Measurements from ENCODE around the gene SLC5A6.

SLC5A6 gene

DNA sequence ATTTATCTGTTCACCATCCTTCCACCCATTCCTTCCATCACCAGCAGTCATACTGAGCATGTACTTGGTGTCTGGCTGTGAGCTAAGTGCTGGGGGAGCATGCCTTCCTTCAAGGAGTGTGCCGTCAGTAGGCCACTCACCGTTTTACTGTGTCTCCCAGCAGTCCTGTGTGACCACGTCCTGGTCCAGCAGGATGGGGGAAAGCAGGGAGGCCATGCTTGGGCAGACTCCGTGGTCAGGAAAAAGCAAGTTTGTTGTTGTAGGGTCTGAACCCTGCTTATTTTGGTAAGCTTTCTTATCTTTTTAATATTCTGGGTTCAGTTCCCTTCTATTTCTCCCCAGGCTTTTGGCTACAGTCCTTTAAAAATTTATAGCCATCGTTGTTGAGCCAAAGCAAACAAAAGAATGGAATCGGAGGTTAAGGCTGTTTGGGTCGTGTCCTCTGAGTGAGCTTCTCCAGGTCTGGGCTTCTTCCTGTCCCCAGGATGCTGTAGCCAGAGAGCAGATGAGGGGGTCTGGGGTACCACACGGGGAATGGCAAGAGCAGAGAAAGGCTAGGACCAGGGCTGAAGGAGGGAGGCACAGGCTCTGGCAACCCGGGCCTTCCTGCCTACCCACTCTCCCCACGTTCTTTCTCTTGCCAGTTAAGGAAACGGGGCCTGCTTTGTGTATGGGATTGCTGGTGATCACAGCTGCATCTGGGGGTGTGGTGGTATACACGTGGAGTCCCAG, 37.3 kb upstream of the SLC5A6 start:
- no peak for TF ChIP-seq EZH2 (IDR thresholded peaks at IDR 0.05; ENCODE audit: borderline replicate concordance, low read length)
- TF ChIP-seq, protein P1, sequence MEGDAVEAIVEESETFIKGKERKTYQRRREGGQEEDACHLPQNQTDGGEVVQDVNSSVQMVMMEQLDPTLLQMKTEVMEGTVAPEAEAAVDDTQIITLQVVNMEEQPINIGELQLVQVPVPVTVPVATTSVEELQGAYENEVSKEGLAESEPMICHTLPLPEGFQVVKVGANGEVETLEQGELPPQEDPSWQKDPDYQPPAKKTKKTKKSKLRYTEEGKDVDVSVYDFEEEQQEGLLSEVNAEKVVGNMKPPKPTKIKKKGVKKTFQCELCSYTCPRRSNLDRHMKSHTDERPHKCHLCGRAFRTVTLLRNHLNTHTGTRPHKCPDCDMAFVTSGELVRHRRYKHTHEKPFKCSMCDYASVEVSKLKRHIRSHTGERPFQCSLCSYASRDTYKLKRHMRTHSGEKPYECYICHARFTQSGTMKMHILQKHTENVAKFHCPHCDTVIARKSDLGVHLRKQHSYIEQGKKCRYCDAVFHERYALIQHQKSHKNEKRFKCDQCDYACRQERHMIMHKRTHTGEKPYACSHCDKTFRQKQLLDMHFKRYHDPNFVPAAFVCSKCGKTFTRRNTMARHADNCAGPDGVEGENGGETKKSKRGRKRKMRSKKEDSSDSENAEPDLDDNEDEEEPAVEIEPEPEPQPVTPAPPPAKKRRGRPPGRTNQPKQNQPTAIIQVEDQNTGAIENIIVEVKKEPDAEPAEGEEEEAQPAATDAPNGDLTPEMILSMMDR (IDR thresholded peaks at IDR 0.05; ENCODE audit: low read length) = no peak
- H3K36me3 ChIP-seq (ENCODE audit: insufficient read depth, low read length) = peaks cover 10% of the 10 kb centered on the region
- H3F3A ChIP-seq (ENCODE audit: insufficient read depth, low read length) = no peaks in the 10 kb centered on the region; the same call in 1 of the 2 replicates
- no peak overlapping the region for H3K9ac ChIP-seq (ENCODE audit: low read length)
- no peak overlapping the region for H2AFZ ChIP-seq (ENCODE audit: low read length)
- peaks cover 10% of the 10 kb centered on the region for H3K4me1 ChIP-seq (ENCODE audit: insufficient read depth, low read length, severe bottlenecking)
- no peaks in the 10 kb centered on the region for H4K20me1 ChIP-seq (ENCODE audit: insufficient read depth, low read length)
- H3K4me2 ChIP-seq (ENCODE audit: low read length) = no peak overlapping the region
- H3K9me3 ChIP-seq (ENCODE audit: low read length) = no peaks in the 10 kb centered on the region
- no peaks in the 10 kb centered on the region for H3K79me2 ChIP-seq (ENCODE audit: insufficient read depth, low read length)
- no peaks in the 10 kb centered on the region for H3K9me2 ChIP-seq (ENCODE audit: low read depth, low read length)
- H3K4me3 ChIP-seq (ENCODE audit: low read depth, low read length, poor library complexity, severe bottlenecking) = no peak overlapping the region
- H3K27me3 ChIP-seq (ENCODE audit: insufficient read depth, low read length) = no peaks in the 10 kb centered on the region
- no peak overlapping the region for H3K27ac ChIP-seq (ENCODE audit: low read depth, low read length, poor library complexity, severe bottlenecking)

DNA sequence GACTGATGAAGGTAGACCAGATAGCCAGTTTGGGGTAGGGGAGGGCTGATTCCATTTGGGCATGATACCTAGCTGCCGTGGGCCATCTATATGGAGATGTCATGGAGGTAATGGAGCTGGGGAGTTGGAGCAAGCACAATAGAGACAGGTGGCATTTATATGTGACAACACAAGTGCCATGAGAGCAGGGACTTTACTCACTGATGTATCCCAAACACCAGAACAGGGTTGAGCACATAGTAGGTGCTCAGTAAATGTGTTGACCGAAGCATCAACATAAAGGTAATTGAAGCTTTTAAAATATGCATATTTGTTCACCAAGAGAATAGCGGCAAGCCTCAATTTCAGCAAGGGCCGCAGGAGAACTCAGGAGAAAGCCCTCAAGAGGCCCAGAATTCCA, 35.8 kb upstream of the SLC5A6 start:
- Histone ChIP-seq H3K9me2 (ENCODE audit: low read depth, low read length) (no peaks in the 10 kb centered on the region), H3K9me3 (ENCODE audit: low read length) (no peaks in the 10 kb centered on the region), H3K79me2 (ENCODE audit: insufficient read depth, low read length) (no peaks in the 10 kb centered on the region), H3F3A (ENCODE audit: insufficient read depth, low read length) (no peaks in the 10 kb centered on the region; the same call in 1 of the 2 replicates), H2AFZ (ENCODE audit: low read length) (no peak overlapping the region), H3K4me3 (ENCODE audit: low read depth, low read length, poor library complexity, severe bottlenecking) (no peak overlapping the region), H3K4me1 (ENCODE audit: insufficient read depth, low read length, severe bottlenecking) (peaks cover 10% of the 10 kb centered on the region), H3K27ac (ENCODE audit: low read depth, low read length, poor library complexity, severe bottlenecking) (no peak overlapping the region), H3K4me2 (ENCODE audit: low read length) (no peak overlapping the region), H4K20me1 (ENCODE audit: insufficient read depth, low read length) (no peaks in the 10 kb centered on the region), H3K27me3 (ENCODE audit: insufficient read depth, low read length) (no peaks in the 10 kb centered on the region), H3K36me3 (ENCODE audit: insufficient read depth, low read length) (peaks cover 25% of the 10 kb centered on the region), H3K9ac (ENCODE audit: low read length) (no peak overlapping the region)
- TF ChIP-seq EZH2 (IDR thresholded peaks at IDR 0.05; ENCODE audit: borderline replicate concordance, low read length) = no peak
- TF ChIP-seq, protein P1 (IDR thresholded peaks at IDR 0.05; ENCODE audit: low read length) = no peak

DNA sequence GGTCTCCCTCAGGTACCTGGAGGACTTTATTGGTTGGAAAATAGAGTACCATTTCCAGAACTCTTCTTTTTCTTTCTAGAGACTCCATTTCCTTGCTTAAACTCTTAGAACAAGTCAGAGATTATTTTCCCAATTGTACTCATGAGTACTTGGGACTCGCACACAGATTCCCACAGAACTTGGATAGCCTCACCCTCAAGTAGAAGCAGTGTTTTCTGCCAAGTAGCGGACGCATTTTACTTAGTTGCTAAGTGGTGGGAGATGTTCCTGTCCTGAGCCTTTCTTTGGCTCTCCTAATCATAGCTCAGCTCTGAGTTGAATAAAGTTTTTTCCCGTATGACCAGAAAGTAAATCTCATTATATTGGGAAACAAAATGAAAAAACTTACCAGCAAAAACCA, 33.6 kb upstream of the SLC5A6 start:
- Histone ChIP-seq H3K9me3 (ENCODE audit: low read length) (no peaks in the 10 kb centered on the region), H3K36me3 (ENCODE audit: insufficient read depth, low read length) (peaks cover 47% of the 10 kb centered on the region), H3K27ac (ENCODE audit: low read depth, low read length, poor library complexity, severe bottlenecking) (no peak overlapping the region), H3K4me2 (ENCODE audit: low read length) (no peak overlapping the region), H2AFZ (ENCODE audit: low read length) (no peak overlapping the region), H3K4me1 (ENCODE audit: insufficient read depth, low read length, severe bottlenecking) (peaks cover 10% of the 10 kb centered on the region), H3K27me3 (ENCODE audit: insufficient read depth, low read length) (no peaks in the 10 kb centered on the region), H3K9ac (ENCODE audit: low read length) (no peak overlapping the region), H4K20me1 (ENCODE audit: insufficient read depth, low read length) (no peaks in the 10 kb centered on the region), H3K4me3 (ENCODE audit: low read depth, low read length, poor library complexity, severe bottlenecking) (no peak overlapping the region), H3K9me2 (ENCODE audit: low read depth, low read length) (no peaks in the 10 kb centered on the region), H3K79me2 (ENCODE audit: insufficient read depth, low read length) (no peaks in the 10 kb centered on the region), H3F3A (ENCODE audit: insufficient read depth, low read length) (no peaks in the 10 kb centered on the region; the same call in 1 of the 2 replicates)
- TF ChIP-seq EZH2 (IDR thresholded peaks at IDR 0.05; ENCODE audit: borderline replicate concordance, low read length) = no peak
- TF ChIP-seq, protein P1 (IDR thresholded peaks at IDR 0.05; ENCODE audit: low read length) = no peak
